B cell (primary cell): ENCODE data around the gene PIK3R1. TPM values are rescaled to one million over a fixed set of nuclear protein-coding genes. Genes with fewer than 3 reads are reported as not detected.

ENCODE experiments used
- ATAC-seq: fragments of 200-7000 bp; cut with Tn5 transposase; one replicate; pipeline ENCODE4 v1.10.0; 2021; ENCODE audit warnings: low read depth, mild to moderate bottlenecking, moderate number of reproducible peaks, moderate library complexity
- CTCF ChIA-PET: fragments of 350-600 bp; sonication (Branson Sonifier 250); formaldehyde crosslinking; loops from one replicate; lab custom pipeline; 2021; ENCODE audit warnings: antibody characterized with exemption, inconsistent platforms; lab: Charles Lee
- POLR2A ChIA-PET: fragments of 350-600 bp; sonication (Branson Sonifier 250); formaldehyde crosslinking; loops from one replicate; lab custom pipeline; 2021; ENCODE audit warnings: antibody characterized with exemption; lab: Charles Lee
- DNase-seq: peaks from one replicate; pipeline ENCODE4 v3.0.0; 2013
- H2AFZ ChIP-seq: 2 replicates; pipeline ENCODE4 v1.6.1; 2012; ENCODE audit warnings: mild to moderate bottlenecking, low read depth, low read length; ENCODE audit not compliant: insufficient read depth, poor library complexity, severe bottlenecking
- H3K27ac ChIP-seq, 2 donors: 1 replicate in 1 of 2; 2 replicates in 1 of 2; pipeline ENCODE4 v1.5.1; 2012 to 2013; ENCODE audit warnings: low read length in 2 of 2, mild to moderate bottlenecking in 2 of 2, moderate library complexity in 1 of 2
- H3K27me3 ChIP-seq, 4 experiments: fragments of 200-600 bp in 1 of 4; sonication (generic) in 1 of 4; replicated peaks in 1 of 4; 1 replicate in 2 of 4; 2 replicates in 2 of 4; pipeline versions ENCODE4 v1.6.1 to v1.7.0; 2013 to 2016; ENCODE audit warnings: low read length in 3 of 4, mild to moderate bottlenecking in 2 of 4, mixed read lengths in 1 of 4, moderate library complexity in 1 of 4; ENCODE audit not compliant: insufficient read depth in 4 of 4, control insufficient read depth in 3 of 4; ENCODE audit errors: control extremely low read depth in 1 of 4
- H3K36me3 ChIP-seq, 2 experiments: replicated peaks in 1 of 2; 1 replicate in 1 of 2; 2 replicates in 1 of 2; pipeline versions ENCODE4 v1.6.1 to v1.7.1; 2013; ENCODE audit warnings: low read length in 1 of 2; ENCODE audit not compliant: insufficient read depth in 2 of 2, control insufficient read depth in 1 of 2; ENCODE audit errors: control extremely low read depth in 1 of 2, extremely low read depth in 1 of 2
- H3K4me1 ChIP-seq, 2 donors: fragments of 200-600 bp in 1 of 2; sonication (generic) in 1 of 2; 1 replicate in 1 of 2; 2 replicates in 1 of 2; pipeline versions ENCODE4 v1.5.1 to v1.6.1; 2013 to 2017; ENCODE audit warnings: low read length in 2 of 2; ENCODE audit not compliant: control insufficient read depth in 2 of 2, insufficient read depth in 2 of 2
- H3K4me2 ChIP-seq: replicated peaks from 2 replicates; pipeline ENCODE3; 2012; ENCODE audit warnings: mild to moderate bottlenecking, low read depth, low read length; ENCODE audit not compliant: poor library complexity, severe bottlenecking
- H3K4me3 ChIP-seq, 5 experiments: fragments of 200-600 bp in 1 of 5; sonication (generic) in 1 of 5; 1 replicate in 3 of 5; 2 replicates in 2 of 5; pipeline versions ENCODE4 v1.5.1 to v1.7.0; 2011 to 2016; ENCODE audit warnings: low read length in 4 of 5, mild to moderate bottlenecking in 4 of 5, low read depth in 2 of 5, control low read depth in 1 of 5, moderate library complexity in 1 of 5; ENCODE audit not compliant: insufficient read depth in 1 of 5; ENCODE audit errors: control extremely low read depth in 1 of 5, extremely low read depth in 1 of 5
- H3K79me2 ChIP-seq: fragments of 200-600 bp; sonication (generic); one replicate; pipeline ENCODE4 v1.6.0; 2016; ENCODE audit warnings: low read length; ENCODE audit not compliant: control insufficient read depth, insufficient read depth
- H3K9ac ChIP-seq: fragments of 200-600 bp; sonication (generic); 2 replicates; pipeline ENCODE4 v1.6.1; 2017; ENCODE audit warnings: mild to moderate bottlenecking, low read length, moderate library complexity
- H3K9me3 ChIP-seq, 3 donors: one replicate each; pipeline versions ENCODE4 v1.6.1 to v1.7.1; 2013; ENCODE audit warnings: low read length in 2 of 3; ENCODE audit not compliant: control insufficient read depth in 2 of 3, insufficient read depth in 1 of 3; ENCODE audit errors: control extremely low read depth in 1 of 3
- H4K20me1 ChIP-seq: 2 replicates; pipeline ENCODE4 v1.6.0; 2012; ENCODE audit warnings: mild to moderate bottlenecking, low read length; ENCODE audit not compliant: insufficient read depth, control insufficient read depth, poor library complexity, severe bottlenecking
- H3K27ac Mint-ChIP-seq: one replicate; pipeline ENCODE4 v1.8.0; 2021; ENCODE audit warnings: mixed read lengths
- H3K27me3 Mint-ChIP-seq: one replicate; pipeline ENCODE4 v1.8.0; 2021; ENCODE audit warnings: mixed read lengths
- H3K4me1 Mint-ChIP-seq: one replicate; pipeline ENCODE4 v1.8.0; 2021; ENCODE audit warnings: mixed read lengths
- H3K4me3 Mint-ChIP-seq: one replicate; pipeline ENCODE4 v1.8.0; 2021; ENCODE audit warnings: mixed read lengths
- H3K9me3 Mint-ChIP-seq: one replicate; pipeline ENCODE4 v1.8.0; 2022; ENCODE audit warnings: mixed read lengths; ENCODE audit not compliant: insufficient read depth
- CTCF ChIP-seq: fragments of 200-600 bp; IDR thresholded peaks from one replicate; pipeline ENCODE4 v1.8.0; 2022; ENCODE audit warnings: antibody characterized with exemption, mild to moderate bottlenecking
- EZH2 ChIP-seq: IDR thresholded peaks from 2 replicates; pipeline ENCODE4 v1.6.1; 2012; ENCODE audit warnings: borderline replicate concordance, low read depth, mild to moderate bottlenecking, moderate library complexity, low read length; ENCODE audit not compliant: insufficient read depth, poor library complexity, severe bottlenecking
- WGBS: methylation state at CpG from one replicate; pipeline ENCODE4 v1.1.5; 2013; ENCODE audit warnings: missing lambda C conversion rate; ENCODE audit not compliant: insufficient coverage; 5-methylcytosine and 5-hydroxymethylcytosine counted together
- intact Hi-C: fragments of 100-400 bp; cut with micrococcal nuclease; formaldehyde crosslinking; loops from one replicate; pipeline ENCODE4 v1.10.0; 2022
- polyA plus RNA-seq: library from polyadenylated mRNA; depleted of rRNA; stranded (reverse); fragments of >200 nt; gene quantifications from 2 replicates; pipeline ENCODE4 v1.2.3, GENCODE V29; 2012
- total RNA-seq, 2 donors: library from RNA; stranded (reverse); fragments of 120-200 nt in 1 of 2; gene quantifications; 1 replicate in 1 of 2; 2 replicates in 1 of 2; pipeline versions ENCODE4 v1.2.3 to v1.2.4, GENCODE V29; 2013 to 2022

PIK3R1 gene
- total and polyA plus RNA-seq, 2 donors (not counting 1 experiment from before 2014, with no cell fraction given), result 5.6 to 63.8 TPM

- Histone ChIP-seq H2AFZ (no peak overlapping the region), H4K20me1 (peaks cover 16% of the 10 kb centered on the region), H3K4me3 (no peak overlapping the region), H3K79me2 (peaks cover 69% of the 10 kb centered on the region), H3K36me3 (peaks cover 0 to 1% of the 10 kb centered on the region in 2 experiments), H3K9me3 (no peaks in the 10 kb centered on the region), H3K4me2 (no peak overlapping the region), H3K27me3 (no peaks in the 10 kb centered on the region), H3K9ac (no peak overlapping the region), H3K4me1 (peaks cover 23 to 37% of the 10 kb centered on the region in 2 donors), H3K27ac (peak overlapping the region in 1 of 2 donors; percentile 39)
- no peak for DNase-seq
- no peak overlapping the region for H3K27ac Mint-ChIP-seq
- ATAC-seq, result no peak
- intact Hi-C loops, result no loop called here
- CTCF ChIA-PET, result interaction anchor here (0.6 to 1.4 kb wide), 4 partner anchors 7 to 37 kb away, joined by 3 to 7 read pairs (median 4); no protein-coding TSS in a partner anchor
- H3K9me3 Mint-ChIP-seq, result no peaks in the 10 kb centered on the region
- 71% methylated on average over 4 of the region's 10 CpGs for WGBS
- H3K27me3 Mint-ChIP-seq, result no peaks in the 10 kb centered on the region
- TF ChIP-seq CTCF (no peak), EZH2 (no peak)
- peaks cover 73% of the 10 kb centered on the region for H3K4me1 Mint-ChIP-seq
- POLR2A ChIA-PET, result no interaction called here
- no peak overlapping the region for H3K4me3 Mint-ChIP-seq
Measured at GRCh38 chr5:68264024-68264956, 48.7 kb downstream of the PIK3R1 start.

GRCh38 chr5:68265347-68265746 lies 49.8 kb downstream of the PIK3R1 start:
- WGBS, result 20% methylated on average over 1 of the region's 2 CpGs
- Histone ChIP-seq H3K9ac (no peak overlapping the region), H3K4me2 (no peak overlapping the region), H3K27me3 (no peaks in the 10 kb centered on the region), H3K9me3 (no peaks in the 10 kb centered on the region), H3K4me1 (peaks cover 26 to 42% of the 10 kb centered on the region in 2 donors), H3K36me3 (peaks cover 0 to 1% of the 10 kb centered on the region in 2 experiments), H3K79me2 (peaks cover 70% of the 10 kb centered on the region), H2AFZ (no peak overlapping the region), H3K4me3 (no peak overlapping the region), H3K27ac (peak overlapping the region in 1 of 2 donors; percentile 39), H4K20me1 (peaks cover 11% of the 10 kb centered on the region)
- H3K4me3 Mint-ChIP-seq, result no peak overlapping the region
- TF ChIP-seq CTCF (no peak), EZH2 (no peak)
- peaks cover 71% of the 10 kb centered on the region for H3K4me1 Mint-ChIP-seq
- peak overlapping the region; percentile 69 for H3K27ac Mint-ChIP-seq
- POLR2A ChIA-PET, result no interaction called here
- CTCF ChIA-PET, result interaction anchor here (3.0 kb wide), 1 partner anchor 13 kb away, joined by 17 read pairs; no protein-coding TSS in a partner anchor
- H3K27me3 Mint-ChIP-seq, result no peaks in the 10 kb centered on the region
- intact Hi-C loops, result no loop called here
- ATAC-seq, result no peak
- H3K9me3 Mint-ChIP-seq, result no peaks in the 10 kb centered on the region
- no peak for DNase-seq
